K562 (cell line): ENCODE data around the gene FOXE1. TPM values are rescaled to one million over a fixed set of nuclear protein-coding genes. Genes with fewer than 3 reads are reported as not detected.

ENCODE experiments used
- polyA plus RNA-seq, 8 experiments: library from polyadenylated mRNA; depleted of rRNA in 4 of 8; stranded (reverse) in 5 of 8; unstranded in 3 of 8; fragments of >200 nt; fragmentation: Nextera tagmentation in 2 of 8; fragmentation: Illumina TruSeq in 1 of 8; extraction: Ambion mirVana in 2 of 8; extraction: Trizol in 1 of 8; gene quantifications; 2 replicates each; pipeline versions ENCODE4 v1.2.1 to v1.2.3, GENCODE V29; 2011 to 2014; ENCODE audit warnings: inconsistent platforms in 1 of 8, missing spikeins in 1 of 8
- total RNA-seq, 7 experiments: library from RNA; depleted of rRNA in 6 of 7; stranded (reverse); fragments of >200 nt in 6 of 7; fragmentation: Illumina TruSeq in 2 of 7; extraction: Trizol in 2 of 7; gene quantifications; 2 replicates each; pipeline versions ENCODE4 v1.2.1 to v1.2.3, GENCODE V29; 2011 to 2021; ENCODE audit warnings: low replicate concordance in 1 of 7
- TF ChIP-seq, protein P1 (sequence below), 2 experiments: fragments of 450-650 bp; formaldehyde crosslinking in 1 of 2; IDR thresholded peaks; 2 replicates each; pipeline versions ENCODE4 v1.4.0 to v1.6.1; 2014 to 2020; ENCODE audit warnings: mild to moderate bottlenecking in 2 of 2, borderline replicate concordance in 1 of 2, low read depth in 1 of 2

FOXE1 gene
- total and polyA plus RNA-seq, 9 of the 15 experiments (the other 6 are each of a cell fraction or from before 2014, with no cell fraction given) = not detected

- TF ChIP-seq, protein P1, sequence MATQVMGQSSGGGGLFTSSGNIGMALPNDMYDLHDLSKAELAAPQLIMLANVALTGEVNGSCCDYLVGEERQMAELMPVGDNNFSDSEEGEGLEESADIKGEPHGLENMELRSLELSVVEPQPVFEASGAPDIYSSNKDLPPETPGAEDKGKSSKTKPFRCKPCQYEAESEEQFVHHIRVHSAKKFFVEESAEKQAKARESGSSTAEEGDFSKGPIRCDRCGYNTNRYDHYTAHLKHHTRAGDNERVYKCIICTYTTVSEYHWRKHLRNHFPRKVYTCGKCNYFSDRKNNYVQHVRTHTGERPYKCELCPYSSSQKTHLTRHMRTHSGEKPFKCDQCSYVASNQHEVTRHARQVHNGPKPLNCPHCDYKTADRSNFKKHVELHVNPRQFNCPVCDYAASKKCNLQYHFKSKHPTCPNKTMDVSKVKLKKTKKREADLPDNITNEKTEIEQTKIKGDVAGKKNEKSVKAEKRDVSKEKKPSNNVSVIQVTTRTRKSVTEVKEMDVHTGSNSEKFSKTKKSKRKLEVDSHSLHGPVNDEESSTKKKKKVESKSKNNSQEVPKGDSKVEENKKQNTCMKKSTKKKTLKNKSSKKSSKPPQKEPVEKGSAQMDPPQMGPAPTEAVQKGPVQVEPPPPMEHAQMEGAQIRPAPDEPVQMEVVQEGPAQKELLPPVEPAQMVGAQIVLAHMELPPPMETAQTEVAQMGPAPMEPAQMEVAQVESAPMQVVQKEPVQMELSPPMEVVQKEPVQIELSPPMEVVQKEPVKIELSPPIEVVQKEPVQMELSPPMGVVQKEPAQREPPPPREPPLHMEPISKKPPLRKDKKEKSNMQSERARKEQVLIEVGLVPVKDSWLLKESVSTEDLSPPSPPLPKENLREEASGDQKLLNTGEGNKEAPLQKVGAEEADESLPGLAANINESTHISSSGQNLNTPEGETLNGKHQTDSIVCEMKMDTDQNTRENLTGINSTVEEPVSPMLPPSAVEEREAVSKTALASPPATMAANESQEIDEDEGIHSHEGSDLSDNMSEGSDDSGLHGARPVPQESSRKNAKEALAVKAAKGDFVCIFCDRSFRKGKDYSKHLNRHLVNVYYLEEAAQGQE (IDR thresholded peaks at IDR 0.05; ENCODE audit: borderline replicate concordance) = peak; percentile 43; the same call in 1 of the 2 replicates
- TF ChIP-seq, protein P1 (CRISPR knock-in tag; IDR thresholded peaks at IDR 0.05; ENCODE audit: low read depth) = no peak
These were observed 47.9 kb downstream of the FOXE1 start (continued) for GRCh38 chr9:97900738-97901565.
